ENCODE measurements around the gene B3GNT5. TPM values are rescaled to one million over a fixed set of nuclear protein-coding genes. Genes with fewer than 3 reads are reported as not detected.

B3GNT5 gene
- total and polyA plus RNA-seq, 12 donors = 0.18 to 3.6 (median 2.6) TPM

GRCh38 chr3:183291497-183292031 is 38.5 kb downstream of the B3GNT5 start:
- DNase-seq = no peak
- peaks cover 0 to 4% of the 10 kb centered on the region in 2 donors for H3K36me3 ChIP-seq (replicated peaks in 1 of 2)
- no peak for TF ChIP-seq POLR2A (IDR thresholded peaks at IDR 0.05)
- no peak for TF ChIP-seq CTCF (IDR thresholded peaks at IDR 0.05)
- no peak overlapping the region for H3K27ac ChIP-seq
- H3K4me3 ChIP-seq = no peak overlapping the region
- peaks cover 0 to 22% of the 10 kb centered on the region in 2 donors for H3K4me1 ChIP-seq (replicated peaks in 1 of 2)
- 69 to 80% (median 74%) methylated on average over 4 of the region's 4 CpGs for WGBS, 4 donors
- H3K27me3 ChIP-seq = no peaks in the 10 kb centered on the region
- H3K9me3 ChIP-seq (replicated peaks in 1 of 3) = no peaks in the 10 kb centered on the region
- intact Hi-C loops (cut with DNase I) = no loop called here

DNA sequence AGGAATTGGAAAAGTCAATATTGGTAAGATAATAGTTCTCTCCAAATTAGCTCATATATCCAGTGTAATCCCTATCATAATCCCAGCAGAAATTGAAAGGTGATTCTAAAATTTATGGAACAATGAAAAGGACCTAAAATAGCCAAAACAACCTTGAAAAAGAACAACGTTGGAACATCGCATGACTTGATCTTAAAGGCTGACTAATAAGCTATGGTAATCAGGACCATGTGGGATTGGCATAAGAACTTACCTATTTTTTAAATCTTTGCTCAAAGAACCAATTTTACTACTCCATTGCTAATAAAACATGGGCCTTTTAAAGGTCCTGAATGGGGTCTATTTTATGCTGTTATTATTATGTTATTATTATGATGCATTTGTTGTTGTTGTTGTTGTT is 40.9 kb downstream of the B3GNT5 start:
- peaks cover 0 to 8% of the 10 kb centered on the region in 2 donors for H3K36me3 ChIP-seq (replicated peaks in 1 of 2)

GRCh38 chr3:183295211-183295610 is 42.2 kb downstream of the B3GNT5 start:
- Histone ChIP-seq H3K27ac (peak overlapping the region in 2 of 5 donors; percentile 3 to 77), H3K9me3 (replicated peaks in 1 of 3) (no peaks in the 10 kb centered on the region), H3K4me1 (replicated peaks in 1 of 2) (peaks cover 0 to 15% of the 10 kb centered on the region in 2 donors), H3K27me3 (no peaks in the 10 kb centered on the region), H3K36me3 (replicated peaks in 1 of 2) (peaks cover 0 to 16% of the 10 kb centered on the region in 2 donors), H3K4me3 (no peak overlapping the region)
- intact Hi-C loops (cut with DNase I) = no loop called here
- TF ChIP-seq CTCF (IDR thresholded peaks at IDR 0.05) = no peak
- TF ChIP-seq POLR2A (IDR thresholded peaks at IDR 0.05) = no peak
- WGBS, 4 donors = 27 to 37% (median 29%) methylated on average over 2 to 3 of the region's 3 CpGs
- peak; percentile 63 to 86 (median 81) for DNase-seq

More for the DNA sequence above, 40.9 kb downstream of the B3GNT5 start:
- H3K4me1 ChIP-seq (replicated peaks in 1 of 2) = peaks cover 0 to 15% of the 10 kb centered on the region in 2 donors
- H3K9me3 ChIP-seq (replicated peaks in 1 of 3) = no peaks in the 10 kb centered on the region
- H3K4me3 ChIP-seq = no peak overlapping the region
- TF ChIP-seq POLR2A (IDR thresholded peaks at IDR 0.05) (no peak), CTCF (IDR thresholded peaks at IDR 0.05) (no peak)
- DNase-seq = no peak
- intact Hi-C loops (cut with DNase I) = no loop called here
- H3K27ac ChIP-seq = no peak overlapping the region
- H3K27me3 ChIP-seq = no peaks in the 10 kb centered on the region
- WGBS, 4 donors = 38 to 68% (median 55%) methylated on average over 2 of the region's 2 CpGs

DNA sequence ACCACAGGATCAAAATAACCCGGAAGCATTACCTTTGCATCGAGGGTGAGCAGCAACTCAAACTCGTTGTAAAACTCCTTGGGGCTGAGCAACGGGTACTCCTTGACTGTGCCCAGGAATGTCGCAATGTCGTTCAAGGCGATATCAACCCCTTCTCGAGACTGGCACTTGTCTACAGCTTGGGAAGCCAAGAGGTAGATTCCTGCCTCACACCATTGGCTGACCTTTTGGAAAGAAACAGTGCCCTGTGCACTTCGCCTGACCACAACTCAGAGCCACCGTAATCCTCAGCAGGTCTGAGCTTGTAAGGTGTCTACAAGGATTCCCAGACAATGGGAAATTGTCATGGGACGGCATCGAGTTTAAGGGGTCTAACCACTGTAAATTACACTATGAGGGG is 43.9 kb downstream of the B3GNT5 start:
- intact Hi-C loops (cut with DNase I) = no loop called here
- Histone ChIP-seq H3K36me3 (replicated peaks in 1 of 2) (peaks cover 0 to 17% of the 10 kb centered on the region in 2 donors), H3K27ac (no peak overlapping the region), H3K4me3 (no peak overlapping the region), H3K27me3 (no peaks in the 10 kb centered on the region), H3K9me3 (replicated peaks in 1 of 3) (no peaks in the 10 kb centered on the region), H3K4me1 (replicated peaks in 1 of 2) (peaks cover 0 to 15% of the 10 kb centered on the region in 2 donors)
- TF ChIP-seq POLR2A (IDR thresholded peaks at IDR 0.05) = no peak
- TF ChIP-seq CTCF (IDR thresholded peaks at IDR 0.05) = no peak
- WGBS, 4 donors = 88 to 91% (median 89%) methylated on average over 9 to 12 of the region's 12 CpGs
- DNase-seq = no peak

Measured in adrenal gland (tissue), 12 donors.